Astrocyte (in vitro differentiated cells and primary cell): ENCODE results near the gene ABHD5. TPM values are rescaled to one million over a fixed set of nuclear protein-coding genes. Genes with fewer than 3 reads are reported as not detected.

Source experiments
- DNase-seq: peaks from one replicate; pipeline ENCODE4 v3.0.0-alpha.2; 2010; ENCODE audit warnings: low read depth
- FAIRE-seq: peaks from 2 replicates; lab custom pipeline; 2011; peaks lifted over from hg19 to GRCh38; lab: Jason Lieb, UNC
- H2AFZ ChIP-seq: 2 replicates; pipeline ENCODE4 v1.6.0; 2012; ENCODE audit warnings: low read depth, low read length, inconsistent platforms
- H3K27ac ChIP-seq: 2 replicates; pipeline ENCODE4 v1.5.1; 2011; ENCODE audit warnings: low read depth, low read length, inconsistent platforms
- H3K27me3 ChIP-seq: 2 replicates; pipeline ENCODE4 v1.6.0; 2011; ENCODE audit warnings: low read length, inconsistent platforms; ENCODE audit not compliant: insufficient read depth
- H3K36me3 ChIP-seq: 2 replicates; pipeline ENCODE4 v1.5.1; 2011; ENCODE audit warnings: low read length, inconsistent platforms; ENCODE audit not compliant: insufficient read depth
- H3K4me1 ChIP-seq: 2 replicates; pipeline ENCODE4 v1.5.1; 2011; ENCODE audit warnings: low read length, inconsistent platforms; ENCODE audit not compliant: insufficient read depth
- H3K4me2 ChIP-seq: 2 replicates; pipeline ENCODE4 v1.6.0; 2012; ENCODE audit warnings: low read length, inconsistent platforms
- H3K4me3 ChIP-seq: 2 replicates; pipeline ENCODE4 v1.5.1; 2011; ENCODE audit warnings: low read depth, mild to moderate bottlenecking, low read length, inconsistent platforms; ENCODE audit not compliant: insufficient read depth
- H3K79me2 ChIP-seq: 2 replicates; pipeline ENCODE4 v1.6.0; 2012; ENCODE audit warnings: mild to moderate bottlenecking, low read length, inconsistent platforms; ENCODE audit not compliant: insufficient read depth
- H3K9ac ChIP-seq: 2 replicates; pipeline ENCODE4 v1.6.0; 2012; ENCODE audit warnings: mild to moderate bottlenecking, low read length, inconsistent platforms
- H3K9me3 ChIP-seq: 2 replicates; pipeline ENCODE4 v1.5.1; 2012; ENCODE audit warnings: low read depth, mild to moderate bottlenecking, low read length, inconsistent platforms; ENCODE audit not compliant: insufficient read depth
- H4K20me1 ChIP-seq: 2 replicates; pipeline ENCODE4 v1.6.0; 2012; ENCODE audit warnings: low read length, inconsistent platforms; ENCODE audit not compliant: insufficient read depth
- H3K27ac Mint-ChIP-seq: one replicate; pipeline ENCODE4 v1.8.0; 2021; ENCODE audit warnings: mild to moderate bottlenecking, mixed read lengths; ENCODE audit not compliant: unreplicated experiment
- H3K27me3 Mint-ChIP-seq: one replicate; pipeline ENCODE4 v1.8.0; 2021; ENCODE audit warnings: low read depth, mixed read lengths; ENCODE audit not compliant: unreplicated experiment
- H3K36me3 Mint-ChIP-seq: one replicate; pipeline ENCODE4 v1.8.0; 2021; ENCODE audit warnings: low read depth, mixed read lengths; ENCODE audit not compliant: unreplicated experiment
- H3K4me1 Mint-ChIP-seq: one replicate; pipeline ENCODE4 v1.8.0; 2021; ENCODE audit warnings: low read depth, mixed read lengths; ENCODE audit not compliant: unreplicated experiment
- H3K4me3 Mint-ChIP-seq: one replicate; pipeline ENCODE4 v1.8.0; 2021; ENCODE audit warnings: mild to moderate bottlenecking, moderate library complexity, mixed read lengths; ENCODE audit not compliant: unreplicated experiment
- H3K9me3 Mint-ChIP-seq: one replicate; pipeline ENCODE4 v1.8.0; 2021; ENCODE audit warnings: mild to moderate bottlenecking, mixed read lengths; ENCODE audit not compliant: unreplicated experiment
- CTCF ChIP-seq: IDR thresholded peaks from 2 replicates; pipeline ENCODE4 v1.5.1; 2011; ENCODE audit warnings: low read depth, mild to moderate bottlenecking, inconsistent platforms, low read length, moderate library complexity; ENCODE audit not compliant: insufficient read depth
- EZH2 ChIP-seq: IDR thresholded peaks from 2 replicates; pipeline ENCODE4 v1.6.1; 2012; ENCODE audit warnings: mild to moderate bottlenecking, low read length, inconsistent platforms; ENCODE audit not compliant: insufficient read depth
- total RNA-seq: library from RNA; stranded (reverse); gene quantifications from 2 replicates; pipeline ENCODE4 v1.2.1, GENCODE V29; 2021

ABHD5 gene
- total RNA-seq, 1 donor from 2014 or later, result 18.3 TPM

- Histone ChIP-seq H3K4me1 (peaks cover 21% of the 10 kb centered on the region), H3K79me2 (no peaks in the 10 kb centered on the region), H3K9me3 (no peaks in the 10 kb centered on the region), H3K27ac (peak overlapping the region; percentile 46), H3K27me3 (no peaks in the 10 kb centered on the region), H3K4me2 (peak overlapping the region; percentile 17), H3K9ac (peak overlapping the region; percentile 28), H4K20me1 (no peaks in the 10 kb centered on the region), H3K4me3 (no peak overlapping the region), H3K36me3 (no peaks in the 10 kb centered on the region), H2AFZ (peak overlapping the region; percentile 44)
- DNase-seq, result peak; percentile 72
- Mint-ChIP-seq H3K36me3 (no peaks in the 10 kb centered on the region), H3K27me3 (no peaks in the 10 kb centered on the region), H3K4me3 (no peak overlapping the region), H3K4me1 (peaks cover 25% of the 10 kb centered on the region), H3K9me3 (no peaks in the 10 kb centered on the region), H3K27ac (peak overlapping the region; percentile 80)
- TF ChIP-seq EZH2, result no peak
- peak; percentile 27 for TF ChIP-seq CTCF
- peak; percentile 41 for FAIRE-seq
These were observed 68.6 kb downstream of the ABHD5 start for GRCh38 chr3:43759297-43759782.

GRCh38 chr3:43759938-43760337, 69.2 kb downstream of the ABHD5 start:
- no peaks in the 10 kb centered on the region for H3K9me3 Mint-ChIP-seq
- no peaks in the 10 kb centered on the region for H3K36me3 Mint-ChIP-seq
- no peak for TF ChIP-seq CTCF
- no peak for TF ChIP-seq EZH2
- Histone ChIP-seq H3K27ac (peak overlapping the region; percentile 46), H3K36me3 (no peaks in the 10 kb centered on the region), H3K9me3 (no peaks in the 10 kb centered on the region), H3K9ac (no peak overlapping the region), H3K27me3 (no peaks in the 10 kb centered on the region), H3K4me3 (no peak overlapping the region), H2AFZ (no peak overlapping the region), H3K4me2 (peak overlapping the region; percentile 17), H3K4me1 (peaks cover 16% of the 10 kb centered on the region), H3K79me2 (no peaks in the 10 kb centered on the region), H4K20me1 (no peaks in the 10 kb centered on the region)
- H3K27ac Mint-ChIP-seq, result no peak overlapping the region
- DNase-seq (no peak), FAIRE-seq (no peak)
- peaks cover 20% of the 10 kb centered on the region for H3K4me1 Mint-ChIP-seq
- no peak overlapping the region for H3K4me3 Mint-ChIP-seq
- H3K27me3 Mint-ChIP-seq, result no peaks in the 10 kb centered on the region

DNA sequence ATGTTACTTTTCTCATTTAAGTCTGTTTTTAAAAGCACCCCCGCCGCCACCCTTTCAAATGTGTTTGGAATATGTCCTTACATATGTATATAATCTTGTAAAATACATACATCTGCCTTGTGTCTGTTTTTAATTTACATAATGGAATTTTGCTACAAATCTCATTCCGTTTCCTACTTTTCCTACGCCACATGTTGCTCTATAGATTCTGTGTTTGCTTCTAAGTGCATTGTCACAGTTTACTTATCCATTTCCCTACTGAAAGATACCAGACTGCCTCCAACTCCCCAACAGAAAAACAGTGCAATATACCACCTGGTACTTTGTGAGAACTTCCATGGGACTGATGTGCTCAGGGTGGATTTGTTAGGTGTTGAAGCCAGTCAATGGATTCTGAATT, 70.2 kb downstream of the ABHD5 start:
- Histone ChIP-seq H3K27me3 (no peaks in the 10 kb centered on the region), H3K4me3 (no peak overlapping the region), H3K27ac (no peak overlapping the region), H3K4me1 (peaks cover 17% of the 10 kb centered on the region), H2AFZ (no peak overlapping the region), H3K9me3 (no peaks in the 10 kb centered on the region), H3K9ac (no peak overlapping the region), H3K4me2 (no peak overlapping the region), H3K79me2 (no peaks in the 10 kb centered on the region), H3K36me3 (no peaks in the 10 kb centered on the region), H4K20me1 (no peaks in the 10 kb centered on the region)
- H3K9me3 Mint-ChIP-seq, result no peaks in the 10 kb centered on the region
- no peaks in the 10 kb centered on the region for H3K36me3 Mint-ChIP-seq
- no peak overlapping the region for H3K4me3 Mint-ChIP-seq
- no peaks in the 10 kb centered on the region for H3K27me3 Mint-ChIP-seq
- peaks cover 24% of the 10 kb centered on the region for H3K4me1 Mint-ChIP-seq
- no peak for DNase-seq
- no peak overlapping the region for H3K27ac Mint-ChIP-seq
- TF ChIP-seq CTCF (no peak), EZH2 (no peak)
- FAIRE-seq, result no peak
